Colonic mucosa (tissue), 4 donors: Measurements from ENCODE around the gene NTNG1. TPM values are rescaled to one million over a fixed set of nuclear protein-coding genes. Genes with fewer than 3 reads are reported as not detected.

Source experiments
- DNase-seq: peaks from one replicate; pipeline ENCODE4 v3.0.0-alpha.2; 2020
- H3K27ac ChIP-seq: fragments of 200-600 bp; one replicate; pipeline ENCODE4 v1.8.0; 2021
- H3K27me3 ChIP-seq: fragments of 200-600 bp; one replicate; pipeline ENCODE4 v1.8.0; 2021
- H3K36me3 ChIP-seq: fragments of 200-600 bp; one replicate; pipeline ENCODE4 v1.8.0; 2021
- H3K4me1 ChIP-seq: fragments of 200-600 bp; one replicate; pipeline ENCODE4 v1.8.0; 2021; ENCODE audit warnings: mild to moderate bottlenecking
- H3K4me3 ChIP-seq: fragments of 200-600 bp; one replicate; pipeline ENCODE4 v1.8.0; 2021
- H3K9ac ChIP-seq, 2 donors: one replicate each; pipeline ENCODE4 v1.7.0; 2013; ENCODE audit warnings: control low read depth in 2 of 2, low read depth in 2 of 2, low read length in 2 of 2
- H3K9me3 ChIP-seq: fragments of 200-600 bp; one replicate; pipeline ENCODE4 v1.8.0; 2021
- CTCF ChIP-seq: fragments of 200-600 bp; IDR thresholded peaks from one replicate; pipeline ENCODE4 v1.8.0; 2022; ENCODE audit warnings: antibody characterized with exemption, mild to moderate bottlenecking
- intact Hi-C: fragments of 100-400 bp; cut with DNase I; formaldehyde crosslinking; loops from one replicate; pipeline ENCODE4 v1.14.1; 2022
- total RNA-seq, 2 donors: library from RNA; stranded (reverse); fragmentation: NEBNext Ultra II Directional in 1 of 2; extraction: Animal tissue kit (Norgen Biotek cat#: 25700) in 1 of 2; gene quantifications; one replicate each; pipeline ENCODE4 v1.2.1, GENCODE V29; 2021
- donor health status: healthy.
- donor health status: DM: no; HTN: no; CAD: no.
- donor health status: DM: no; HTN: no; CAD: no.

Gene NTNG1
- total RNA-seq, 2 donors from 2014 or later: 0.30 to 0.88 TPM

- H3K4me1 ChIP-seq: no peaks in the 10 kb centered on the region
- no peak for DNase-seq
- no peaks in the 10 kb centered on the region for H3K36me3 ChIP-seq
- no peaks in the 10 kb centered on the region for H3K9me3 ChIP-seq
- TF ChIP-seq CTCF: no peak
- no peak overlapping the region for H3K27ac ChIP-seq
- no peak overlapping the region for H3K9ac ChIP-seq
- H3K27me3 ChIP-seq: peaks cover 10% of the 10 kb centered on the region
- intact Hi-C loops: no loop called here
- H3K4me3 ChIP-seq: no peak overlapping the region
Observed at GRCh38 chr1:107145637-107146036, 4.8 kb downstream of the NTNG1 start.

- no peak for DNase-seq
- H3K4me3 ChIP-seq: no peak overlapping the region
- intact Hi-C loops: no loop called here
- no peaks in the 10 kb centered on the region for H3K4me1 ChIP-seq
- H3K9ac ChIP-seq: no peak overlapping the region
- no peaks in the 10 kb centered on the region for H3K36me3 ChIP-seq
- no peak overlapping the region for H3K27ac ChIP-seq
- TF ChIP-seq CTCF: no peak
- H3K9me3 ChIP-seq: no peaks in the 10 kb centered on the region
- H3K27me3 ChIP-seq: no peaks in the 10 kb centered on the region
Observed at GRCh38 chr1:107147843-107148242, 7.0 kb downstream of the NTNG1 start.

GRCh38 chr1:107149946-107150345 is 9.1 kb downstream of the NTNG1 start:
- no peak overlapping the region for H3K4me3 ChIP-seq
- DNase-seq: no peak

DNA sequence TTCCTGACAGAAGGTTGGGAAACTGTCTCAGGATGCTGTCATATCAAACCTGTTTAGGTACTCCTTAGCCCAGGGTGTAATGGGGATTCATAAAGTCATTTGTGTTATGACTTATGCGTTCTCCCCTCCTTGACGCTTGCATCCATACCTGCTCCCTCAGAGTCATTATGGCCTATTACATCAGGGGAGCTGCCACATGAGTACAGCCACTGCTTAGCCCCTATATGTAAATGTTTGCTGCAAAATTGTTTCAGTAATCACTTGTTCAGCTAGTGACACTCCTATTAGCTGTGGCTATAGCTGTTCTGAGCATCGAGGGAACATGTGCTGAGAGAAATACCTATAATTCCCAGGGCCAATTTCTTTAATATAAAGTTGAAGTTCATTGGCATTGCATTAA is 10.5 kb downstream of the NTNG1 start:
- TF ChIP-seq CTCF: no peak
- H3K4me3 ChIP-seq: no peak overlapping the region
- H3K36me3 ChIP-seq: no peaks in the 10 kb centered on the region
- no peaks in the 10 kb centered on the region for H3K4me1 ChIP-seq
- no peaks in the 10 kb centered on the region for H3K9me3 ChIP-seq
- no peak for DNase-seq
- no peak overlapping the region for H3K9ac ChIP-seq
- intact Hi-C loops: no loop called here
- H3K27me3 ChIP-seq: no peaks in the 10 kb centered on the region
- H3K27ac ChIP-seq: no peak overlapping the region

More at GRCh38 chr1:107149946-107150345, 9.1 kb downstream of the NTNG1 start:
- H3K4me1 ChIP-seq: no peaks in the 10 kb centered on the region
- intact Hi-C loops: no loop called here
- no peak for TF ChIP-seq CTCF
- H3K9me3 ChIP-seq: no peaks in the 10 kb centered on the region
- H3K27me3 ChIP-seq: no peaks in the 10 kb centered on the region
- H3K9ac ChIP-seq: no peak overlapping the region
- no peaks in the 10 kb centered on the region for H3K36me3 ChIP-seq
- H3K27ac ChIP-seq: no peak overlapping the region

- Histone ChIP-seq H3K9ac (no peak overlapping the region), H3K4me3 (no peak overlapping the region), H3K9me3 (no peaks in the 10 kb centered on the region), H3K4me1 (no peaks in the 10 kb centered on the region), H3K27ac (no peak overlapping the region), H3K36me3 (no peaks in the 10 kb centered on the region), H3K27me3 (no peaks in the 10 kb centered on the region)
- intact Hi-C loops: no loop called here
- DNase-seq: no peak
- no peak for TF ChIP-seq CTCF
Observed at GRCh38 chr1:107152395-107152794, 11.6 kb downstream of the NTNG1 start.

DNA sequence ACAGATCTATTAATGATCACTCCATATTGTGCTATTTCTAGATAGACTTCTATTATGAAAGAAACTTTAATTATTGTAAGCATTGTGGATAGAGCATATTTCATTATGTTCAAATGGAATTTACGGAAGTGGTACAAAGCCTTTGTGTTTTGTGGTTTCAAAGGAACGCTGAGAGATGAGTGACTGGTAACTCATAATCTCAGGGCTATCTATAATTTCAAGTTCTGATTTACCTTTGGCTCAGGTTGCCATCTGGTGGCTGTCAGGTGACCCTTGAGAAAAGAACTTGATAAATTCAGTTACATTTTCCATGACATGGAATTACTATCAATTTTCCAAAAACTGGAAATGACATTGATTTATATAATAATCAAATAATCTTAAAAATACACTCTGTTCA is 12.2 kb downstream of the NTNG1 start:
- TF ChIP-seq CTCF: no peak
- intact Hi-C loops: no loop called here

More for the DNA sequence above, 12.2 kb downstream of the NTNG1 start:
- Histone ChIP-seq H3K36me3 (no peaks in the 10 kb centered on the region), H3K27me3 (no peaks in the 10 kb centered on the region), H3K27ac (no peak overlapping the region), H3K4me3 (no peak overlapping the region), H3K9me3 (no peaks in the 10 kb centered on the region), H3K4me1 (no peaks in the 10 kb centered on the region), H3K9ac (no peak overlapping the region)
- DNase-seq: no peak
